ENCODE measurements around the gene HAUS3.

GRCh38 chr4:2268357-2269205, 26.7 kb upstream of the HAUS3 start:
- TF ChIP-seq RAD21 (IDR thresholded peaks at IDR 0.05; ENCODE audit: low read depth) (no peak), EP300 (IDR thresholded peaks at IDR 0.05; ENCODE audit: borderline replicate concordance) (no peak), EGR1 (IDR thresholded peaks at IDR 0.05) (no peak), CEBPB (IDR thresholded peaks at IDR 0.05) (no peak), YY1 (IDR thresholded peaks at IDR 0.05; ENCODE audit: low read depth) (no peak), NFIC (IDR thresholded peaks at IDR 0.05) (no peak), FOXM1 (IDR thresholded peaks at IDR 0.05; ENCODE audit: borderline replicate concordance, low read depth) (no peak), TAF1 (IDR thresholded peaks at IDR 0.05; ENCODE audit: low read depth) (no peak)
- TF ChIP-seq, protein P1, sequence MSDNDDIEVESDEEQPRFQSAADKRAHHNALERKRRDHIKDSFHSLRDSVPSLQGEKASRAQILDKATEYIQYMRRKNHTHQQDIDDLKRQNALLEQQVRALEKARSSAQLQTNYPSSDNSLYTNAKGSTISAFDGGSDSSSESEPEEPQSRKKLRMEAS (IDR thresholded peaks at IDR 0.05), result no peak
- TF ChIP-seq, protein P2, sequence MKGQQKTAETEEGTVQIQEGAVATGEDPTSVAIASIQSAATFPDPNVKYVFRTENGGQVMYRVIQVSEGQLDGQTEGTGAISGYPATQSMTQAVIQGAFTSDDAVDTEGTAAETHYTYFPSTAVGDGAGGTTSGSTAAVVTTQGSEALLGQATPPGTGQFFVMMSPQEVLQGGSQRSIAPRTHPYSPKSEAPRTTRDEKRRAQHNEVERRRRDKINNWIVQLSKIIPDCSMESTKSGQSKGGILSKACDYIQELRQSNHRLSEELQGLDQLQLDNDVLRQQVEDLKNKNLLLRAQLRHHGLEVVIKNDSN (IDR thresholded peaks at IDR 0.05), result no peak
- TF ChIP-seq, protein P3, sequence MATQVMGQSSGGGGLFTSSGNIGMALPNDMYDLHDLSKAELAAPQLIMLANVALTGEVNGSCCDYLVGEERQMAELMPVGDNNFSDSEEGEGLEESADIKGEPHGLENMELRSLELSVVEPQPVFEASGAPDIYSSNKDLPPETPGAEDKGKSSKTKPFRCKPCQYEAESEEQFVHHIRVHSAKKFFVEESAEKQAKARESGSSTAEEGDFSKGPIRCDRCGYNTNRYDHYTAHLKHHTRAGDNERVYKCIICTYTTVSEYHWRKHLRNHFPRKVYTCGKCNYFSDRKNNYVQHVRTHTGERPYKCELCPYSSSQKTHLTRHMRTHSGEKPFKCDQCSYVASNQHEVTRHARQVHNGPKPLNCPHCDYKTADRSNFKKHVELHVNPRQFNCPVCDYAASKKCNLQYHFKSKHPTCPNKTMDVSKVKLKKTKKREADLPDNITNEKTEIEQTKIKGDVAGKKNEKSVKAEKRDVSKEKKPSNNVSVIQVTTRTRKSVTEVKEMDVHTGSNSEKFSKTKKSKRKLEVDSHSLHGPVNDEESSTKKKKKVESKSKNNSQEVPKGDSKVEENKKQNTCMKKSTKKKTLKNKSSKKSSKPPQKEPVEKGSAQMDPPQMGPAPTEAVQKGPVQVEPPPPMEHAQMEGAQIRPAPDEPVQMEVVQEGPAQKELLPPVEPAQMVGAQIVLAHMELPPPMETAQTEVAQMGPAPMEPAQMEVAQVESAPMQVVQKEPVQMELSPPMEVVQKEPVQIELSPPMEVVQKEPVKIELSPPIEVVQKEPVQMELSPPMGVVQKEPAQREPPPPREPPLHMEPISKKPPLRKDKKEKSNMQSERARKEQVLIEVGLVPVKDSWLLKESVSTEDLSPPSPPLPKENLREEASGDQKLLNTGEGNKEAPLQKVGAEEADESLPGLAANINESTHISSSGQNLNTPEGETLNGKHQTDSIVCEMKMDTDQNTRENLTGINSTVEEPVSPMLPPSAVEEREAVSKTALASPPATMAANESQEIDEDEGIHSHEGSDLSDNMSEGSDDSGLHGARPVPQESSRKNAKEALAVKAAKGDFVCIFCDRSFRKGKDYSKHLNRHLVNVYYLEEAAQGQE (IDR thresholded peaks at IDR 0.05; ENCODE audit: low read depth), result no peak

Data from Ishikawa (cell line).